ENCODE results near the gene ASGR1.

The ASGR1 gene

DNA sequence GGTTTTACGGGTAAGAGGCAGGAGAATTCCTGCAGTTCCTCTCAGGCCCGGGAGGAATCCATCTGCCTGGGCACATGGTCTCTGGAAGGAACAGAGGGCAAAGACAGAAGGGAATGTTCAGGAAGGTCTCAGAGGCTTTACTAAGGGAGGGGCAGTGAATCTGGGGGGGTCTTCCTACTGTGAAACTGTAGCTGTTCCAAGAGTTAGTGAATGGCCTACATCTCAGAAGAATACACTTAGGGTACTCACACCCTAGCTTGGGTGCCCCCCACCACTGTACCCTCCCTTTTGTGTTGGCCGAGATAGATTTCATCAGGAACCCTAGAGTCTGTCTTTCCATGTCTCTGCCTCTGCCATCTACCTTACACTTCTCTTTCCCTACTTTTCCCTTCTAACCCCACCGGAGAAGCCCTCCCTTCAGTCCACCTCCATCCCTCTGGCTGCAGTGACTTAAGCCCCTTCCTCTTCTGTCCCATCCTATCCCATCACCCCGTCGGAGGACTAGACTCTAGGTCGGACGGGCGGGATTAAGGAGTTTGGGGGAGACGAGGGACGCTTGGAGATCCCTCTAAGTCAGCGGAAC, 40.1 kb upstream of the ASGR1 start:
- peak overlapping the region; percentile 92 for H3K4me3 ChIP-seq (ENCODE audit: low read depth, low read length)
- TF ChIP-seq, protein P1, sequence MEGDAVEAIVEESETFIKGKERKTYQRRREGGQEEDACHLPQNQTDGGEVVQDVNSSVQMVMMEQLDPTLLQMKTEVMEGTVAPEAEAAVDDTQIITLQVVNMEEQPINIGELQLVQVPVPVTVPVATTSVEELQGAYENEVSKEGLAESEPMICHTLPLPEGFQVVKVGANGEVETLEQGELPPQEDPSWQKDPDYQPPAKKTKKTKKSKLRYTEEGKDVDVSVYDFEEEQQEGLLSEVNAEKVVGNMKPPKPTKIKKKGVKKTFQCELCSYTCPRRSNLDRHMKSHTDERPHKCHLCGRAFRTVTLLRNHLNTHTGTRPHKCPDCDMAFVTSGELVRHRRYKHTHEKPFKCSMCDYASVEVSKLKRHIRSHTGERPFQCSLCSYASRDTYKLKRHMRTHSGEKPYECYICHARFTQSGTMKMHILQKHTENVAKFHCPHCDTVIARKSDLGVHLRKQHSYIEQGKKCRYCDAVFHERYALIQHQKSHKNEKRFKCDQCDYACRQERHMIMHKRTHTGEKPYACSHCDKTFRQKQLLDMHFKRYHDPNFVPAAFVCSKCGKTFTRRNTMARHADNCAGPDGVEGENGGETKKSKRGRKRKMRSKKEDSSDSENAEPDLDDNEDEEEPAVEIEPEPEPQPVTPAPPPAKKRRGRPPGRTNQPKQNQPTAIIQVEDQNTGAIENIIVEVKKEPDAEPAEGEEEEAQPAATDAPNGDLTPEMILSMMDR (IDR thresholded peaks at IDR 0.05; ENCODE audit: low read depth, low read length), result no peak

DNA sequence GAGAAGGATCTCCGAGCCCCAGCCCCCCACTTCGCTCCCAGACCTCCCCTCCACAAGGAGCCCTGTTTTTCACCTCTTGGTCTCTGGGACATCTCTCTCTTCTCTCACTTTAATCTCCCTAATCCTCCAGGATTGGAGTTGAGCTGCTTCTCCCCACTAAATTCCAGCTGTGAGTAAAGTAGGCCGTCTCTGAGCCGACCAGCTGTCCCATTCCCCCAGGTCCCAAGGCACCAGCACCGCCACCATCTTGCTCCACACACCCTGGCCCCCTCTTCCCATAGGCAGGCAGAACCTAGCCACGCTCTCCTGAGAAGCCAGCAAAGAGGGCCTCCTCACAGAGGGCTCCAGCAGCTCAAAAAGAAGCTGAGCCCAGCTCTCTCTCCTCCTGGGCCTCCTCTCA, 39.6 kb upstream of the ASGR1 start:
- TF ChIP-seq, protein P1 (IDR thresholded peaks at IDR 0.05; ENCODE audit: low read depth, low read length), result no peak
- H3K4me3 ChIP-seq (ENCODE audit: low read depth, low read length), result no peak overlapping the region

DNA sequence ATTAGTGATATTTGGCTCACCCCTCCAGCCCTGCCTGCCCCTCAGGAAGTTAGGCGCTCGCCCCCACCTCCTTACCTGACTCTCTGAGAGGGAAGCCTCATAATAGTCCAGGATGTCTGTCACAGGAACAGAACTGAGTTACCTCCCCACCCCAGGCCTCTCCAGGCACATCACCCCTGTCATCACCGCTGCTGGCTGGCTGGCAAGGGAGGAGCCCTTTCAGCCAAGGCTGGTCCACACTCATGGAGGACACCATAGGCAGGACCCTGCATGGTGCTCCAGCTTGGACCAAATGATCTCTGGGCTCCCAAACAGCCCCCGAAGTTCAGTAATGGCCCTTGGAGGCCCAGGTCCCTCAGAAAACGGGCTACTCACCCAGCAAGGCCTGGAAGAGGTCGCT, 39.0 kb upstream of the ASGR1 start:
- H3K4me3 ChIP-seq (ENCODE audit: low read depth, low read length), result peak overlapping the region; percentile 72
- TF ChIP-seq, protein P1 (IDR thresholded peaks at IDR 0.05; ENCODE audit: low read depth, low read length), result no peak

DNA sequence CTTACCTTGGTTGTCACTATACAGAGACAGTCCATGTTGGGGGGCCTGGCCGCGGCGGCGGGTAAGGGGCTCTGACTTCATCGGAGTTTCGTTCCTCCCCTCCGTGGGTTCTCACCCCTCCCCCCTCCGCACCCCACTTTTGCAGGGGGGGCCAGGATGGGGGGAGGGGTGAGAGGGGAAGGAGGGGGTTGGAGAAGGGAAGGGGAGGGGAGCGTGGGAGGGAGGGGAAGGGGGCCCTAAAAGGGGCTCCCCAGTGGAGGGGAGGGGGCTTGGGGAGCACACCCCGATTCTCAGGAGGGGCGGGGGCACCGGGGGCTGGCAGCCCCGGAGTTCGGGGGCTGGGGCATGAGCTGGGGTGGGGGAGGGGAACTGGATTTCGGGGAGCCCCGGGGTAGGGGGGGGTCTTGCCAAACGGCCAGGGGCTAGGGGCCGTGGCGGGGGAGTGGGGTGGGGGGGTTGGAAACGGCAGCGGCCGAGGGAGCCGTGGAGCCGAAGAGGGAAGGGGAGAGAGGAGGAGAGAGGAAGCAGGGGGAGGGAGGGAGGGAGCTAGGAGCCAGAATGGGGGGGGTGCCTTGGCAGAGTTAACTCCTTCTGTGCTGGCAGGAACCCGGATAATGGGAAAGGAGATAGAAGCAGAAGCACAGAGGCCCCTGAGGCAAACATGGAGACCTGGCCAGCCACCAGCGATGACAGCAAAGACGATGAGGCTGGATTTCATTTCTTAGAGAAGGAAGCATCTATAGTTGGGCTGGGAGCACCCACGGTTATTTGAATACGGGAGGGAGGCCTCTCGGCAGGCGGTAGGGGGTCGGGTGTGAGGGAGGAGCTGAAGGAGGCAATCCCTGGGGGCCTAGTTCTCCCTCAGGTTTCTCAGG, 38.2 kb upstream of the ASGR1 start:
- TF ChIP-seq, protein P1 (IDR thresholded peaks at IDR 0.05; ENCODE audit: low read depth, low read length), result no peak
- peak overlapping the region; percentile 72 for H3K4me3 ChIP-seq (ENCODE audit: low read depth, low read length)

GRCh38 chr17:7216242-7217112, 37.3 kb upstream of the ASGR1 start:
- TF ChIP-seq, protein P1 (IDR thresholded peaks at IDR 0.05; ENCODE audit: low read depth, low read length), result no peak
- peak overlapping the region; percentile 72 for H3K4me3 ChIP-seq (ENCODE audit: low read depth, low read length)

DNA sequence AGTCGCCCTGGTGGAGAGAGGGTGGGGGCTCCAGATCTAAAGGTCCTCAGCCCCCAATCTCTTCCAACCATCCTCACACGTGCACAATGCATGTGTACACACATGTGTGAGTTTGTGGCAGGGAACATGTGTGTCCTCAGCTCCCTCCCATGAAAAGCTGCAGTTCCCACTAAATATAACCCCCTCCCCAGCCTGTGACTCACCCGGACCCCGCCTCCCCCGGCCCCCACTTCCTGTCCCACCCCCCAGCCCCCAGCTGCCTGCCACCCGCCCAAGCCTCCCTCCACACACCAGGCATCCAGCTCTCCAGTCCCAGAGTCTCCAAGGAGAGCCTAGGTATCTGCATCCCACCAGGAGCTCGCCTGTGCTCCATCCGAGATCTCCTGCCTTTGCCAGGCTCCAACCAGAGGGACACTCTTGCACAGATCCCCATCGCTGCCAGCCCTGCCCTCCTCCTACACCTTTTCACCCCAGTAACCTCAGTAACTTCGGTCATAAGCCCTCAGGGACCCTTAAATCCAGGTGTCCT, 36.5 kb upstream of the ASGR1 start:
- peak overlapping the region; percentile 72 for H3K4me3 ChIP-seq (ENCODE audit: low read depth, low read length)
- TF ChIP-seq, protein P1 (IDR thresholded peaks at IDR 0.05; ENCODE audit: low read depth, low read length), result no peak
